GM12878 (cell line): ENCODE results near the gene MYH6. TPM values are rescaled to one million over a fixed set of nuclear protein-coding genes. Genes with fewer than 3 reads are reported as not detected.

Source experiments
- ATAC-seq: fragments of 200-7000 bp; cut with Tn5 transposase; 3 replicates; pipeline ENCODE4 v1.9.1; 2020; ENCODE audit warnings: mild to moderate bottlenecking, moderate library complexity
- BruUV-seq: library from RNA; stranded (reverse); fragments of 400-500 nt; replicated peaks from 2 replicates; lab custom pipeline; 2021; lab: Mats Ljungman, UMichigan
- CTCF ChIA-PET: fragments of 300-600 bp; sonication (Branson Sonifier 250); formaldehyde crosslinking; extraction: SDS; loops from one replicate; lab custom pipeline; 2021; ENCODE audit warnings: inconsistent platforms; lab: Yijun Ruan, JAX
- POLR2A ChIA-PET: fragments of 350-600 bp; formaldehyde crosslinking; extraction: SDS; loops from one replicate; lab custom pipeline; 2021; ENCODE audit warnings: inconsistent platforms; lab: Charles Lee
- RAD21 ChIA-PET: fragments of 300-600 bp; sonication (Branson Sonifier 250); formaldehyde crosslinking; loops from one replicate; lab custom pipeline; 2023; ENCODE audit warnings: antibody characterized with exemption; ENCODE audit not compliant: unreplicated experiment; lab: Charles Lee
- SMC1A ChIA-PET: fragments of 300-600 bp; sonication (Branson Sonifier 250); formaldehyde crosslinking; loops from one replicate; lab custom pipeline; 2023; ENCODE audit not compliant: unreplicated experiment, uncharacterized antibody; lab: Charles Lee
- DNase-seq: peaks from one replicate; pipeline ENCODE4 v3.0.0-alpha.2; 2011; ENCODE audit warnings: low read depth, low spot score
- FAIRE-seq: peaks from 3 replicates; lab custom pipeline; 2011; peaks lifted over from hg19 to GRCh38; lab: Jason Lieb, UNC
- H2AFZ ChIP-seq: 2 replicates; pipeline ENCODE4 v1.6.0; 2011; ENCODE audit warnings: low read depth, low read length, control low read depth; ENCODE audit not compliant: control insufficient read depth
- H3K27ac ChIP-seq: 2 replicates; pipeline ENCODE4 v1.5.1; 2011; ENCODE audit warnings: control low read depth; ENCODE audit not compliant: control insufficient read depth, insufficient read depth
- H3K27me3 ChIP-seq, 2 experiments: replicated peaks in 1 of 2; 2 replicates each; pipeline versions ENCODE4 v1.6.0 to v1.6.1; 2011; ENCODE audit warnings: low read length in 1 of 2; ENCODE audit not compliant: control insufficient read depth in 2 of 2, insufficient read depth in 2 of 2
- H3K36me3 ChIP-seq, 2 experiments: 2 replicates each; pipeline ENCODE4 v1.5.1; 2011; ENCODE audit warnings: low read length in 1 of 2; ENCODE audit not compliant: control insufficient read depth in 2 of 2, insufficient read depth in 2 of 2
- H3K4me1 ChIP-seq: 2 replicates; pipeline ENCODE4 v1.6.1; 2011; ENCODE audit warnings: mild to moderate bottlenecking, low read length, moderate library complexity, mixed read lengths; ENCODE audit not compliant: control insufficient read depth, insufficient read depth
- H3K4me2 ChIP-seq: 2 replicates; pipeline ENCODE4 v1.6.0; 2011; ENCODE audit warnings: control low read depth; ENCODE audit not compliant: control insufficient read depth, insufficient read depth
- H3K4me3 ChIP-seq: fragments of 200-600 bp; sonication (generic); 2 replicates; pipeline ENCODE4 v1.5.1; 2016
- H3K79me2 ChIP-seq: 2 replicates; pipeline ENCODE4 v1.6.0; 2011; ENCODE audit warnings: low read length; ENCODE audit not compliant: control insufficient read depth, insufficient read depth
- H3K9ac ChIP-seq: 2 replicates; pipeline ENCODE4 v1.8.0; 2011; ENCODE audit warnings: low read length, control low read depth, mixed read lengths; ENCODE audit not compliant: control insufficient read depth, insufficient read depth
- H3K9me3 ChIP-seq: replicated peaks from 3 replicates; pipeline ENCODE4 v1.5.1; 2011; ENCODE audit warnings: mild to moderate bottlenecking, low read length; ENCODE audit not compliant: control insufficient read depth, insufficient read depth
- H4K20me1 ChIP-seq: 2 replicates; pipeline ENCODE4 v1.6.0; 2011; ENCODE audit not compliant: control insufficient read depth, insufficient read depth
- MYC ChIP-seq: IDR thresholded peaks from 2 replicates; pipeline ENCODE4 v1.6.1; 2011; ENCODE audit warnings: mild to moderate bottlenecking, low read length, moderate library complexity, inconsistent platforms; ENCODE audit not compliant: insufficient read depth, insufficient replicate concordance, insufficient read length, severe bottlenecking
- NKRF ChIP-seq: fragments of 450-650 bp; conservative IDR thresholded peaks from 2 replicates; pipeline ENCODE4 v1.6.1; 2017; ENCODE audit warnings: mild to moderate bottlenecking, moderate library complexity
- POLR2AphosphoS5 ChIP-seq: IDR thresholded peaks from 2 replicates; pipeline ENCODE4 v1.6.1; 2011; ENCODE audit warnings: mild to moderate bottlenecking, low read length, inconsistent platforms
- PRDM15 ChIP-seq: fragments of 450-650 bp; formaldehyde crosslinking; IDR thresholded peaks from 2 replicates; pipeline ENCODE4 v1.4.0; 2020; ENCODE audit warnings: mild to moderate bottlenecking, moderate library complexity
- RCOR1 ChIP-seq: conservative IDR thresholded peaks from 2 replicates; pipeline ENCODE4 v1.6.1; 2012; ENCODE audit warnings: low read depth, low read length, improper control_type of control experiment
- SREBF1 ChIP-seq: IDR thresholded peaks from 2 replicates; pipeline ENCODE4 v1.6.1; 2012; ENCODE audit warnings: mild to moderate bottlenecking, low read length
- USF2 ChIP-seq: IDR thresholded peaks from 2 replicates; pipeline ENCODE4 v1.6.1; 2011; ENCODE audit warnings: low read depth, low read length, improper control_type of control experiment, borderline replicate concordance
- ZNF207 ChIP-seq: fragments of 450-650 bp; IDR thresholded peaks from 2 replicates; pipeline ENCODE4 v1.6.1; 2014; ENCODE audit warnings: antibody characterized with exemption, mild to moderate bottlenecking, borderline replicate concordance
- ZNF24 ChIP-seq: fragments of 450-650 bp; IDR thresholded peaks from 2 replicates; pipeline ENCODE4 v1.6.1; 2017; ENCODE audit warnings: antibody characterized with exemption, mild to moderate bottlenecking
- ZNF622 ChIP-seq: fragments of 450-650 bp; IDR thresholded peaks from 2 replicates; pipeline ENCODE4 v1.6.1; 2017; ENCODE audit warnings: mild to moderate bottlenecking, inconsistent platforms
- WGBS: methylation state at CpG from one replicate; pipeline ENCODE4 v1.1.6; 2016; ENCODE audit warnings: low lambda C conversion rate; ENCODE audit not compliant: insufficient replicate concordance, insufficient coverage; ENCODE audit errors: missing lambda C conversion rate; 5-methylcytosine and 5-hydroxymethylcytosine counted together
- in situ Hi-C: fragments of 300-500 bp; cut with MboI; formaldehyde crosslinking; loops from 9 replicates; pipeline ENCODE4 v1.14.3; 2018; ENCODE audit warnings: mixed read lengths
- intact Hi-C: fragments of 100-400 bp; cut with micrococcal nuclease; formaldehyde crosslinking; loops from one replicate; pipeline ENCODE4 v1.14.2; 2022; ENCODE audit not compliant: unreplicated experiment
- polyA plus RNA-seq, 11 experiments: library from polyadenylated mRNA; depleted of rRNA in 4 of 11; unstranded in 6 of 11; stranded (reverse) in 5 of 11; fragments of >200 nt; fragmentation: Nextera tagmentation in 4 of 11; fragmentation: Illumina TruSeq in 1 of 11; extraction: Ambion mirVana in 4 of 11; extraction: Trizol in 1 of 11; gene quantifications; 1 replicate in 1 of 11; 2 replicates in 10 of 11; pipeline versions ENCODE4 v1.2.1 to v1.2.3, GENCODE V29; 2011 to 2016; ENCODE audit warnings: inconsistent platforms in 2 of 11, missing spikeins in 2 of 11, low read depth in 1 of 11
- total RNA-seq, 4 experiments: library from RNA; depleted of rRNA in 3 of 4; stranded (reverse); fragments of >200 nt in 3 of 4; fragmentation: Illumina TruSeq in 1 of 4; extraction: Trizol in 1 of 4; gene quantifications; 2 replicates each; pipeline versions ENCODE4 v1.2.1 to v1.2.3, GENCODE V29; 2013 to 2021
- TF ChIP-seq, protein P1 (sequence below): IDR thresholded peaks from 2 replicates; pipeline ENCODE4 v1.6.1; 2011; ENCODE audit warnings: mild to moderate bottlenecking, low read depth, low read length, moderate library complexity; ENCODE audit not compliant: insufficient replicate concordance
- TF ChIP-seq, protein P2 (sequence below): fragments of 450-650 bp; IDR thresholded peaks from 2 replicates; pipeline ENCODE4 v1.6.1; 2017; ENCODE audit warnings: mild to moderate bottlenecking

The MYH6 gene
- total and polyA plus RNA-seq, 10 of the 15 experiments (the other 5 are each of a cell fraction or from before 2014, with no cell fraction given), result 0.01 to 0.84 (median 0.05) TPM; not detected in 7

DNA sequence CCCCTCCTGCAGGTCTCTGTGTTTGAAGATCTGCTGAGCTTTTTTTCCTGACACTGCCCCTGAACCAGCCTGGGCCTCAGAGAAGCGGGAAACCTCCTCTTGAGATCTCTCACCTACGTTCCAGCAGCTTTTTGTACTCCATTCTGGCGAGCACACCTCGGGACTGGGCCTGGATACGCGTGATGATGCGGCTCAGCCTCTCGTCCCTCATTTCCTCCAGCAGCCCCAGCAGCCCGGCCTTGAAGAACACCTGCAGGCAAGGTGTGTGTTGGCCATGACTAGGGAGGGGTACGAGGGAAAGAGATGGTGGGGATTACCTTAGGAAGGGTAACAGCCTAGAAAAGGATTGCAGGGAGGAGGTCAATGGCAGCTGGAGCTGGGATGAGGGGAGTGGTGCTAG lies 17.1 kb upstream of the MYH6 start:
- Histone ChIP-seq H2AFZ (no peak overlapping the region), H3K9me3 (no peaks in the 10 kb centered on the region), H3K4me3 (no peak overlapping the region), H3K79me2 (no peaks in the 10 kb centered on the region), H3K4me2 (no peak overlapping the region), H4K20me1 (no peaks in the 10 kb centered on the region), H3K4me1 (no peaks in the 10 kb centered on the region), H3K9ac (no peak overlapping the region), H3K27ac (no peak overlapping the region), H3K27me3 (no peaks in the 10 kb centered on the region; a peak in 1 of 4 replicates), H3K36me3 (no peaks in the 10 kb centered on the region; a peak in 1 of 4 replicates)
- in situ Hi-C loops, result no loop called here
- intact Hi-C loops, result no loop called here
- TF ChIP-seq PRDM15 (CRISPR knock-in tag) (no peak), SREBF1 (no peak), ZNF622 (no peak), ZNF207 (no peak), MYC (no peak), USF2 (no peak), NKRF (no peak), RCOR1 (no peak), POLR2AphosphoS5 (no peak), ZNF24 (no peak)
- TF ChIP-seq, protein P1, sequence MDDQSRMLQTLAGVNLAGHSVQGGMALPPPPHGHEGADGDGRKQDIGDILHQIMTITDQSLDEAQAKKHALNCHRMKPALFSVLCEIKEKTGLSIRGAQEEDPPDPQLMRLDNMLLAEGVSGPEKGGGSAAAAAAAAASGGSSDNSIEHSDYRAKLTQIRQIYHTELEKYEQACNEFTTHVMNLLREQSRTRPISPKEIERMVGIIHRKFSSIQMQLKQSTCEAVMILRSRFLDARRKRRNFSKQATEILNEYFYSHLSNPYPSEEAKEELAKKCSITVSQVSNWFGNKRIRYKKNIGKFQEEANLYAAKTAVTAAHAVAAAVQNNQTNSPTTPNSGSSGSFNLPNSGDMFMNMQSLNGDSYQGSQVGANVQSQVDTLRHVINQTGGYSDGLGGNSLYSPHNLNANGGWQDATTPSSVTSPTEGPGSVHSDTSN, result no peak
- TF ChIP-seq, protein P2, sequence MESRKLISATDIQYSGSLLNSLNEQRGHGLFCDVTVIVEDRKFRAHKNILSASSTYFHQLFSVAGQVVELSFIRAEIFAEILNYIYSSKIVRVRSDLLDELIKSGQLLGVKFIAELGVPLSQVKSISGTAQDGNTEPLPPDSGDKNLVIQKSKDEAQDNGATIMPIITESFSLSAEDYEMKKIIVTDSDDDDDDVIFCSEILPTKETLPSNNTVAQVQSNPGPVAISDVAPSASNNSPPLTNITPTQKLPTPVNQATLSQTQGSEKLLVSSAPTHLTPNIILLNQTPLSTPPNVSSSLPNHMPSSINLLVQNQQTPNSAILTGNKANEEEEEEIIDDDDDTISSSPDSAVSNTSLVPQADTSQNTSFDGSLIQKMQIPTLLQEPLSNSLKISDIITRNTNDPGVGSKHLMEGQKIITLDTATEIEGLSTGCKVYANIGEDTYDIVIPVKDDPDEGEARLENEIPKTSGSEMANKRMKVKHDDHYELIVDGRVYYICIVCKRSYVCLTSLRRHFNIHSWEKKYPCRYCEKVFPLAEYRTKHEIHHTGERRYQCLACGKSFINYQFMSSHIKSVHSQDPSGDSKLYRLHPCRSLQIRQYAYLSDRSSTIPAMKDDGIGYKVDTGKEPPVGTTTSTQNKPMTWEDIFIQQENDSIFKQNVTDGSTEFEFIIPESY, result no peak
- ChIA-PET RAD21 (no interaction called here), POLR2A (no interaction called here), SMC1A (no interaction called here), CTCF (interaction anchor here (1.2 kb wide), 1 partner anchor 22 kb away, joined by 3 read pairs; no protein-coding TSS in a partner anchor)
- FAIRE-seq (no peak), ATAC-seq (no peak), DNase-seq (no peak)
- 59% methylated on average over 10 of the region's 10 CpGs for WGBS
- no TSS peak for BruUV-seq
